Pons (tissue), 1 donor: ENCODE results near the gene MAL.
"Not testable (repeated sequence)": the region's sequence is repeated elsewhere in the genome, so short reads cannot be mapped to it uniquely, and the experiment has no call there.

ENCODE experiments used
- DNase-seq: peaks from one replicate; pipeline ENCODE4 v3.0.0-alpha.2; 2016; ENCODE audit warnings: low spot score

The MAL gene

DNA sequence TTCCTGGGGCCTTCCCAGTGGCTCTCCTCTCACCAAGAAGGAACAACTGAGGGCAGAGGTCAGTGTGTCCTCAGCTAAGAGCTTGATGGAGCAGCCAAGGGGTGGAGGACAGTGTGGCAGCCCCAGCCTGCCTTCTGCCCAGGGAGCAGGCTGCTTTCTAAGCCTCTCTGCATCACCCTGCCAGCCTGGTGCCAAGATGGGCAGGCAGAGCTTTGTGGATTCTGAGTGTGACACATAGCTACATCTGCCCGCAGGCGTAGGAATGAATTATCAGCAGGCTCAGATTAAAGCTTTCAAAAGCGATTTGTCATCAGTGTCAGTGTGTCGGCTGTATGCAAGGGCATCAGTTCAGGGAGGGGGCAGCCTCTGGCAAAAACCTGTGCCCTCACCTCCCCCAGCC is 8.7 kb downstream of the MAL start:
- DNase-seq = no peak

DNA sequence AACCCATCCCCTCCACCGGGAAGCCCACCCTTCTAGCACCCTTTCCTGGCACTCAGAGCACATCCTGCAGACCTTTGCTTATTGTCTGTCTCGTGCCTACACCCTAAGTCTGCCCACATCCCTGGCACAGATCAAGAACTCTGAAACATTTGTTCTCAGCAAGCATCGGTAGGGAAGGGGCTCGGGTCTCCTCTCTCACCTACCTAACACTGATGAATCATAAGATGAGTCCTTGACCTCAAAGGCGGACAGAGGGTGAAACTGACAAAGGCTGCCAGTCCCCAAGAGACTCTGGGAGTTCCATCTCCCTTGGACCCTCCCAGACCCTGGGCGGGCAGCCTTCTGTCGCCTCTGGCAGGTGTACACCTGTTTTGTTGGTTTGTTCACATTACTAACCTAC is 9.3 kb downstream of the MAL start:
- no peak for DNase-seq

DNA sequence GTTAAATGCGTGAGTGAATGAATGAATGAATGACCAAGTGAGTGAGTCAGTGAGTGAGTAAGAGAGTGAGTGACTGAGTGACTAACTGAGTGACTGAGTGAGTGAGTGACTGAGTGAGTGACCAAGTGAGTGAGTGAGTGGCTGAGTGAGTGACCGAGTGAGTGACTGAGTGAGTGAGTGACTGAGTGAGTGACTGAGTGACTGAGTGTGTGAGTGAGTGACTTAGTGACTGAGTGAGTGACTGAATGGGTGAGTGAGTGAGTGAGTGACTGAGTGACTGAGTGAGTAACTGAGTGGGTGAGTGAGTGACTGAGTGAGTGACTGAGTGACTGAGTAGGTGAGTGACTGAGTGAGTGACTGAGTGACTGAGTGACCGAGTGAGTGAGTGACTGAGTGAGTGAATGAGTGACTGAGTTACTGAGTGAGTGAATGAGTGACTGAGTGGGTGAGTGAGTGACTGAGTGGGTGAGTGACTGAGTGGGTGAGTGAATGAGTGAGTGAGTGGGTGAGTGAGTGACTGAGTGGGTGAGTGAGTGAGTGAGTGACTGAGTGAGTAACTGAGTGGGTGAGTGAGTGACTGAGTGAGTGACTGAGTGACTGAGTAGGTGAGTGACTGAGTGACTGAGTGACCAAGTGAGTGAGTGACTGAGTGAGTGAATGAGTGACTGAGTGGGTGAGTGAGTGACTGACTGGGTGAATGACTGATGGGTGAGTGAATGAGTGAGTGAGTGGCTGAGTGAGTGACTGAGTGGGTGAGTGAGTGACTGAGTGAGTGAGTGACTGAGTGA is 11.3 kb downstream of the MAL start:
- no peak for DNase-seq

DNA sequence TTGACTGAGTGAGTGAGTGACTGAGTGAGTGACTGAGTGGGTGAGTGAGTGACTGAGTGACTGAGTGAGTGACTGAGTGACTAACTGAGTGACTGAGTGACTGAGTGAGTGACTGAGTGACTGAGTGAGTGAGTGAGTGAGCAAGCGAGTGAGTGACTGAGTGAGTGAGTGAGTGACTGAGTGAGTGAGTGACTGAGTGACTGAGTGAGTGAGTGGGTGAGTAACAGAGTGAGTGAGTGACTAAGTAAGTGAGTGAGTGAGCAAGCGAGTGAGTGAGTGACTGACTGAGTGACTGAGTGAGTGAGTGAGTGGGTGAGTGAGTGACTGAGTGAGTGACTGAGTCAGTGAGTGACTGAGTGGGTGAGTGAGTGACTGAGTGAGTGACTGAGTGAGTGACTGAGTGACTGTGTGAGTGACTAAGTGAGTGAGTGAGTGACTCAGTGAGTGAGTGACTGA is 11.9 kb downstream of the MAL start:
- no peak for DNase-seq

DNA sequence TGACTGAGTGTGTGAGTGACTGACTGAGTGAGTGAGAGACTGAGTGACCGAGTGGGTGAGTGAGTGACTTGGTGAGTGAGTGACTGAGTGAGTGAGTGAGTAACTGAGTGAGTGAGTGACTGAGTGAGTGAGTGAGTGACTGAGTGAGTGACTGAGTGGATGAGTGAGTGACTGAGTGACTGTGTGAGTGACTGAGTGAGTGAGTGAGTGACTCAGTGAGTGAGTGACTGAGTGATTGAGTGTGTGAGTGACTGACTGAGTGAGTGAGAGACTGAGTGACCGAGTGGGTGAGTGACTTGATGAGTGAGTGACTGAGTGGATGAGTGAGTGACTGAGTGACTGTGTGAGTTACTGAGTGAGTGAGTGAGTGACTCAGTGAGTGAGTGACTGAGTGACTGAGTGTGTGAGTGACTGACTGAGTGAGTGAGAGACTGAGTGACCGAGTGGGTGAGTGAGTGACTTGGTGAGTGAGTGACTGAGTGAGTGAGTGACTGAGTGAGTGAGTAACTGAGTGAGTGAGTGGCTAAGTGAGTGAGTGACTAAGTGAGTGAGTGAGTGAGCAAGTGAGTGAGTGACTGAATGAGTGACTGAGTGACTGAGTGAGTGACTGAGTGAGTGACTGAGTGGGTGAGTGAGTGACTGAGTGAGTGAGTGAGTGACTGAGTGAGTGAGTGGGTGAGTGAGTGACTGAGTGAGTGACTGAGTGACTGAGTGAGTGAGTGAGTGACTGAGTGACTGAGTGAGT is 12.5 kb downstream of the MAL start:
- not testable (repeated sequence) for DNase-seq

DNA sequence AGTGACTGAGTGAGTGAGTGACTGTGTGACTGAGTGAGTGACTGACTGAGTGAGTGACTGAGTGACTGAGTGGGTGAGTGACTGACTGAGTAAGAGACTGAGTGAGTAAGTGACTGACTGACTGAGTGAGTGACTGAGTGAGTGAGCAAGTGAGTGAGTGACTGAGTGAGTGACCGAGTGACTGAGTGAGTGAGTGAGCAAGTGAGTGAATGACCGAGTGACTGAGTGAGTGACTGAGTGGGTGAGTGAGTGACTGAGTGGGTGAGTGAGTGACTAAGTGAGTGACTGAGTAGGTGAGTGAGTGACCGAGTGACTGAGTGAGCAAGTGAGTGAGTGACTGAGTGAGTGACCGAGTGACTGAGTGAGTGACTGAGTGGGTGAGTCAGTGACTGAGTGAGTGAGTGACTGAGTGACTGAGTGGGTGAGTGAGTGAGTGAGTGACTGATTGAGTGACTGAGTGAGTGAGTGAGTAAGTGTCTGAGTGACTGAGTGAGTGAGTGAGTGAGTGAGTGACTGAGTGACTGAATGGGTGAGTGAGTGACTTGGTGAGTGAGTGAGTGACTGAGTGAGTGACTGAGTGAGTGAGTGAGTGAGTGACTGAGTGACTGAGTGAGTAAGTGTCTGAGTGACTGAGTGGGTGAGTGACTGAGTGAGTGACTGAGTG is 13.3 kb downstream of the MAL start:
- DNase-seq = no peak

DNA sequence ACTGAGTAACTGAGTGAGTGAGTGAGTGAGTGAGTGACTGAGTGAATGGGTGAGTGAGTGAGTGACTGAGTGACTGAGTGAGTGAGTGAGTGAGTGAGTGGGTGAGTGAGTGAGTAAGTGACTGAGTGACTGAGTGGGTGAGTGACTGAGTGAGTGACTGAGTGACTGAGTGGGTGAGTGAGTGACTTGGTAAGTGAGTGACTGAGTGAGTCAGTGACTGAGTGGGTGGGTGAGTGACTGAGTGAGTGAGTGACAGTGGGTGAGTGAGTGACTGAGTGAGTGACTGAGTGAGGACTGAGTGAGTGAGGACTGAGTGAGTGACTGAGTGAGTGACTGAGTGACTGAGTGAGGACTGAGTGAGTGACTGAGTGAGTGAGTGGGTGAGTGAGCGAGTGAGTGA is 13.9 kb downstream of the MAL start:
- no peak for DNase-seq

DNA sequence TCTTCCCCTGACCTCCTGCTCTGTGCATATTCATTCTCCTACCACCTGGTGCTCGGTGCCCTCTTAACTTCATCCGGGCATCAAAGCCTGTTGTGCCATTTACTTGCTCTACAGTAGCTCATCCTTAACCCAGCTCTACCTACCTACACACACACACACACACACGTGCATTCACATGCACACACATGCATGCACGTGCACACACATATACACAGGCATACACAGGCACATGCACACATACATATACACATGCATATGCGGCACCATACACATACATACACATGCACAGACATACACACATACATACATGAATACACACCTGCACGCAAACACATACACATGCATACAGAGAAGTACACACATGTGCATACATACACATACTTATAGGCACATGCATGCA is 14.5 kb downstream of the MAL start:
- no peak for DNase-seq

DNA sequence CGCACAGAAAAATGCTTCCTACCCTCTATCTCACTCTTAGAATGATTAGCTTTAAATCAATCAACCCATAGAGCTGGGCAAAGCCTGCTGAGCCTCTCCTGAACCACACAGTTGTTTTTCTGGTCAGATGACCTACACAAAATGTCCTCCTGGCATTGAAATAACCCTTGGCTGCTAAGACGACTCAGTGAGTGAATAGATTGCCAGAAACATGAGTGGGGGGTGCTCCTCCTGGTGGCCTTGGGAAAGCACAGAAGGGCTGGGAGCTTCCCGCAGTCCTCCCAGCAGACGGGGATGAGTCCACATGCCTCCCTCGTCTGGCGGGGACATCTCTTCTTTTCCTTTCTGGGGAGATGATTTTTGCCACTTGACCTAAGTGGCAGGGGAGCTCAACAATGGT is 14.9 kb downstream of the MAL start:
- DNase-seq = no peak

DNA sequence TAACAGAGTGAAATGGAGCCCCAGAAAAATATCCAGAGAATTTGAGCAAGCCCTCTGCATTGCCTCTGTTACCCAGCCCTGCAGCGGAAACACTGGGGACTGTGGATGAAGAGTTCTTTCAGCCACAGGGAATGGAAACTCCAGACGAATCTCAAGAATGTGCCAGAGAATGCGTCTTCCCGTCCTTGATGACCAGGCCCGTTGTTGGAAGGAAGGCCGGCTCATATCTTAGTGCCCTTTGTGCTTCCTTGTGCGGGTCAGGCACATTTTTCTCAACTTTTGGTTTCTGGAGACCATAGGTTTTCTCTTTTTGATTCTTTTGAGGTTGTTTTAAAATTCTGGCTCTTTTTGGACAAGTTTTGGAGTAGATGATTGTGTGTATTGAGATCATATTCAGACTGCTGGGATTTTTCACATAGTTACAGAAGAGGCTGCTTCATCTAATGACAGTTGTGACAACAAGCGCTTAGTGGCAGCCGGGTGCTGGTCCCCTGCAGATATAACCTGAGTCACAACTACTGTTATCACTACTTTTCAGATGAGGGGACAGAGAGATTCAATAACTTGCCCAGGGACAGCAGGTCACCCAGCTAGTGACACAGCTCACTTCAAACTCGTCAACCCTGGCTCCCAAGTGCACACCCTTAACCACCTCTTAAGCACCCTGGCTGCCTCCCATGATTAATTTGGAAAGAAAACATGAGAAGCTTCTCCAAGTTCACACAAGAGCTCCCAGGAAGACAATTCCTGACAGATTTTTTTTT is 15.7 kb downstream of the MAL start:
- DNase-seq = no peak

DNA sequence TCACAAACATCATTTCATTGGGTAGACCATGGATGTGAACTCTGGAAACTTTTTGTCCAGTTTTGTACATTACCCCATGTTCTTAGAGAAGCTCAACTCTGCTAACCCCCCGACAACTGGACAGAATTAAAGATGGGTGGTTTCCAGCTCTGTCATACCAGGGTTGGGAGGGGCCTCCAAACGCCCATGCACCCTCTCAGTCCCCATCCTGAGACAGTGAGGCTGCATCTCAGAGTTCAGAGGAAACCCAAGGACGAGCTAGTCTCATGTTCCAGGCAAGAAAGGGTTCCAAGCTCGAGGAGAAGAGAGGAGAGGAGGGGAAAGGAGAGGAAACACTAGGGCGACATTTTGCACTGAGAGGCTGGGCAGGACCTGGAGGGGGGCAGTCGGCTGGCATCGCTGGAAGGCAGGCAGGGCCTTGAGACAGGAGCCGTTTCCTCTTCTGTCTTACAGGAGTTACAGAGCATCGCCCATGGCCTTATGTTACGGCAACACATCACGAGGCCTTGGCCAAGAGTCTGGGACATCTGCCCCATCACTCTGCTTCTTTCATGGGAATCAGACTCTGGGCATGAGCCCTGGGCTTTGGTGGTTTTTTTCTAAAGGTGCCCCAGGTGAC is 16.4 kb downstream of the MAL start:
- no peak for DNase-seq

DNA sequence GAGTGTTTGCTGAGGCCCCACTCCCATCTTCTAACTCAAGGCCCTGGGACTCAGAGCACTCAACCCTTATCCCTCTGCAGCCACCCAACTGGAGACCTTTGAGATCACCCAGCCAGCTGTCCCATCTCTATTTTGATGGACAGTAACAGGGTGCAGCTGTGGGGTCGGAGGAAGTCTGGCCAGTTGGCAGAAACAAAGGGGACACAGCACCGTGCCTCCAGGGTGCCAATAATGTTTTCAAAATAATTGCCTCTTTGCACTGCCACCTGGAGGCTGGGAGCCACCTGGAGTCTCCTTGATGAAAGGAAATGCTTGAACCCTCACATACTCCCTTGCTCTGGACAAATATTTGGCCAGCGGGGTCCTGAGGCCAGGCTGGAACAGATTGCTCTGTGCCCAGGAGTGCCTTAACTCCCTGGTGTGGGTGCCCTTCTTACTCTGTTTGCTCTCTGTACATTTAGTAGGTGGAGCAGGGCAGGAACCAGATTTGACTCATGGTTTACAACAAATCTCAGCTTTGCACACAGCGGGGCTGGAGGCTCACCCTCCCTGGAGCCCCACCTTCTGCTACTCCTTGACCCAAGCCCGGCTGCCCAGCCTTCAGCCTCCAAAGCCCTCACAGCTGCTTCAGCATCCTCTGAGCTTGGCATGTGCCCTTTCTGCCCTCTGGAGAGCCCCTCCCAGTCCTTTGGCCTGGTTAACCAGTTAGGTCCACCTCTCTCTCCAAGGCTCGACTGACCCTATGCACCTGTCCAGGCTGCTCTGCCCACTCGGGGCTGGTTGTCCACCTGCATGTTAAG is 17.2 kb downstream of the MAL start:
- DNase-seq = no peak

DNA sequence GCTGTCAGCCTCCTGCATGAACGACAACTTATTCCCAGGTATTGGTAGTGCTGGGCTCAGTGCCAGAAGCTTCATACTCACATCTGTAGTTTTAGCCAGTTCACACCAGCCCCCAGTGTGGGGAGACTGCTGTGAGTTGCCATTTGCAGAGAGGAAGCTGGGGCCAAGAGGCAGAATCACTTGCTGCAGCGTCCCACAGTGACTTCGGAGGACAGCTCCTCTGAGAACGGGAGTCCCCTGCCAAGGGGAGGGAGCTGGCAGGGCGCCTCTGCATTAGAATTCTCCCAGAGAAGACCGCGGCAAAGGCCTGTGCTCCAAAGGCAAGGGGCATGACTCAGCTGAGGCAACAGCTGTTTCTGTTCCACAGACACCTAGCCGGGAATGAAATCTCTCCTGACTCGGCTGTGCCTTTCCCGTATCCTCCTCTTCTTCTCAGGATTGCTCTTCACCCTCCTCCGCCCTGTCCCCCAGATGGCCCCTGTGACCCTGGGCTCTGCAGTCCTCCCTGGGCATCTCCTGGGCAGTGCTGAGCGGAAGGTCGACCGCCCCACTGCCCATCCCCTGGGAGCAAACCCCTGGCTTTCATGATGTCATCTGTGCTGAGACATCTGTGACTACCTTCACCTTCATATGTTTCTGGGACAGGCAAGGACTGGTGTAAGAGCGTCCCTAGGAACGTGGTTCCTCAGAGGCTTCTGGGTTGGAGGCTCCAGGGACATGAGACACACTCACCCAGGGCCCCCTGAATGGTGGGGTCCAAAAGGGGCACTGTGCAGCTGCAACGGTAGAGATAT is 18.0 kb downstream of the MAL start:
- DNase-seq = peak; percentile 93

DNA sequence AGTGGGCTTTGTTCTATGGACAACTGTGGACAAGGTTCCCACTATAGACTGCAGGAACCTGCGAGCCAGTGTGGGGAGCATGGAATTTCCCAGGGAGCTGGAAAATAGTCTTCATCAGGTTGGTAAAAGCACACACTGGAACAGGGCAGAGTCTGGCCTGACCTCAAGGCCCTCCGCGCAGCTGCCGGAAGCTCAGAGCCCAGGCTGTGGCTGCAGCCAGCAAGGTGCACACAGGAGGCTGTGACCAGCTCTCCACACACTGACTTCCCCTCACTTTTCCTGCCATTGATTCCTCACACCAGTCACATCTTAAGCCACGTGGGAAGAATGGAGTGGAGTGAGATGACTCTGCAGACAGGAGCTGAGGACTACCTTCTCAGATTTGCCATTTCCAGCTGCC is 19.1 kb downstream of the MAL start:
- DNase-seq = no peak

DNA sequence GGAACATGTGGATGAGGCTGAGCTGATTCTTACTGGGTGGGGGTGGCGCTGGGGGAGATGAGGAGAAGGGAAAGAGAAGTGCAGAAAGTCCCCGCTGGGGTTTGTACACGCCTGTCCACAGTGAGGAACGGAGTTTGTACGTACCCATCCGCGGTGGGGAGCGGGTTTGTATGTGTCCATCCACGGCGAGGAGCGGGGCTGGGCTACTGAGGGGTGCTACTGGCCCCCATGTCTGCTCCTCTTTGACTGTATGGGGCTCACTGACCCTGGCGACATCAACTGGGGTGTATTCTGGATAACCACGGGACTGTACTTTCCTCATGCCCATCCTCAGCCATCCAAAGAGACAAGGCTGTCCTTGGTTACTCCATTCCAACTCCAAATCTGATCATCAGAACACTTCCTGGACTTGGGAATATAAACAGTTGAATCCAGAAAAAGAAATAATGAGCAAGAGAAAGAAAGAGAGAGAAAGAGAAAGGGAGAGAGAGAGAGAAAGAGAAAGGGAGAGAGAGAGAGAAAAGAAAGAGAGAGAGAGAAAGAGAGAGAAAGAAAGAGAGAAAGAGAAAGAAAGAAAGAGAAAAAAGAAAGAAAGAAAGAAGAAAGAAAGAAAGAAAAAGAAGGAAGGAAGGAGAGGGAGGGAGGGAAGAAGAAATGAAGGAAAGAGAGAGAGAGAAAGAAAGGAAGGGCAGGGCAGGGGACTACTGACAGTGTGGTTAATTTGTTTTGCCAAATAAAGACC is 21.0 kb downstream of the MAL start:
- DNase-seq = no peak

DNA sequence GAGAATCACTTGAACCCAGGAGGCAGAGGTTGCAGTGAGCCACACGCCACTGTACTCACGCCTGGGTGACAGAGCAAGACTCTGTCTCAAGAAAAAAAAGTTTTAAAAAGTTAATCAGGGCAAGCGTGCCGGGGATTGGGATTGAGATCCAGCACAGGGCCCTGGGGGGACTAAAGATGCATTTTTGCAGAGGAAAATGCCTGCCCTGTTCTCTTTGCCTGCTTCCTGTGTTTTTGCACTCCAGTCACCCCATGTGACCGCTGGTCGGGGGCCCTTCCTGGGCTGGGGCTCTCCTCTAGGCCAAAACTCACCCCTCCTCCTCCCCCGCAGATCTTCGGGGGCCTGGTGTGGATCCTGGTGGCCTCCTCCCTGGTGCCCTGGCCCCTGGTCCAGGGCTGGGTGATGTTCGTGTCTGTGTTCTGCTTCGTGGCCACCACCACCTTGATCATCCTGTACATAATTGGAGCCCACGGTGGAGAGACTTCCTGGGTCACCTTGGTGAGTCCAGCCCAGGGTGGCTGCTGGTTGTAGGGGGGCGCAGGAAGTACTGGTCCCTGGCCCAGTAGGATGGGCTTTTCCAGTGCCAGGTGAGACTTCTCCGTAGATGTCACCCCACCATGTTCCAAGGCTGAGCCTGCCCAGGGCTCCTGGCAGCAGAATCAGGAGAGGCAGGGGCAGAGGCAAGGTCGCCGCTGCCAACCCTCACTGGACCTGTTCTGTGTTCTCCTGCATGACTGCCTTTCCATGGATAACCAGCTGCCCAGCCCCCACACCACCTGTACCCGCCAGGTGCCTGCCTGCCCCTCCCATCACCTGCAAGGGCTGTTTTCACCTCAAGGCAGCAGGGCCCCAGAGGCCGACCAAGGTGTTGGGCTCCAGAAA is 22.4 kb downstream of the MAL start:
- DNase-seq = no peak

DNA sequence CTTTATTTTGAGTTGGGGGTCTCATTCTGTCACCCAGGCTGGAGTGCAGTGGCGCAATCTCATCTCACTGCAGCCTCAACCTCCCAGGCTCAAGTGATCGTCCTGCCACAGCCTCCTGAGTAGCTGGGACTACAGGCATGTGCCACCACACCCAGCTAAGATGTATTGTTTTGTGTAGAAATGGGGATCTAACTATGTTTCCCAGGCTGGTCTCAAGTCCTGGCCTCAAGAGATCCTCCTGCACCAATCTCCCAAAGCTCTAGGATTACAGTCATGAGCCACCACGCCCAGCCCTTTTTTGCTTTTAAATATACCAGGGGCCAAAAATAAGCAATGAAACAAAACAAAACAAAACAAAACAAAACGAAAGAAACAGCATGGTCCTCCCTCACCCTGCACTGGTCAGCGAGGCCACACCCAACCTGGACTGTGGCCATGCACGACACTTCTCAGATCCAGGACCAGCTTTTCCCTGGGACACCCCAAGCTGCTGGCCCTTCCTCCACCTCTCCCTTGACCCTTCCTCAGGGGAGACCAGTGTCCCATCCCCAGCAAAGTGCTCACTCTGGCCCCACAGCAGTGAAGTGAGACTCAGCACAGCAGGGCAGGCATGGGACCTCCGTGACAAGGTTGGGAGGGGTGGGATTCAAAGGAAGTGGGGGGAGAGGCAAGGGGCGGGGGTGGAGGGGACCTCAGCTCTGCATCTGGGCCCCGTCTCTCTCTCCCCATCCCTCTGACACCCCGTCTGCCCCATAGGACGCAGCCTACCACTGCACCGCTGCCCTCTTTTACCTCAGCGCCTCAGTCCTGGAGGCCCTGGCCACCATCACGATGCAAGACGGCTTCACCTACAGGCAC is 23.5 kb downstream of the MAL start:
- DNase-seq = no peak

DNA sequence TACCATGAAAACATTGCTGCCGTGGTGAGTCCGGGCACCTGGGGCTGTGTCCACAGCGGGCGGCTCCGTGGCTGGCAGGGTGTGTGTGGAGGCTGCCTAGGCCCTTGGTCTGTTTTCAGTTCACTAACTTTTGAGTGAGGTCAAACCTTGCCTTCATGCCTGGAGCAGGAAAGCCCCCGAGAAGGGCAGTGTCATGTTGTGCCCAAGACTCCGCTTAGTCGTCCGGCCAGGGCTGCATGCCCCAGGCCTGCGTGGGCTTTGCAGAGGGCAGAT is 24.1 kb downstream of the MAL start:
- no peak for DNase-seq
